ENCODE data around the gene FIGLA.

DNA sequence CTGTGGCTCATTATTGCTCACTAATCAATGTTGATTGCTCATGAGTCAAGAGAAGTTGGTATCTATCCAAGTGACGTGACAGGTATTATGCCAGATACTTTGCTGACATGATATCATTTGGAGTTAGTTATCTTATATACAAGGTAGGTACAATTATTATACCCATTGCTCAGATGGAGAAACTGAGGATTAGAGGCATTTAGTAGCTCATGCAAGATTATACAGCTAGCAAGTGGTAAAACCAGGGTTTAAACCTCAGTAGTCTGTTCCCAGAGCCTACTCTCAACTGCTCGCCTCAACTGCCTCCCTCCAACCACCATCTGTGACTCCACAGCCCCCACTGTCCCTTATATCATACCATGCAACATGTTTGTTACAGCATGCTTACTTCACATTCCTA lies 6.1 kb downstream of the FIGLA start:
- TF ChIP-seq CTCF (IDR thresholded peaks at IDR 0.05) (no peak), POLR2A (IDR thresholded peaks at IDR 0.05) (no peak), POLR2AphosphoS5 (IDR thresholded peaks at IDR 0.05) (no peak)

Data from suprapubic skin (tissue), 4 donors.